ENCODE measurements around the gene TTC7B. TPM values are rescaled to one million over a fixed set of nuclear protein-coding genes. Genes with fewer than 3 reads are reported as not detected.

Gene TTC7B
- polyA plus RNA-seq, 1 donor (not counting 4 experiments of a cell fraction or from before 2014, with no cell fraction given) = 21.4 TPM

- H3K36me3 ChIP-seq (ENCODE audit: control insufficient read depth in 2 of 2, extremely low read depth in 1 of 2, insufficient read depth in 2 of 2, low read length in 2 of 2) = no peaks in the 10 kb centered on the region
- DNase-seq (ENCODE audit: low read depth, low spot score) (no peak), FAIRE-seq (no peak)
- H3K9me3 ChIP-seq (ENCODE audit: control insufficient read depth, low read depth, low read length) = no peaks in the 10 kb centered on the region
- peaks cover 2% of the 10 kb centered on the region for H3K9me1 ChIP-seq (ENCODE audit: control insufficient read depth, extremely low read depth, insufficient read depth, low read length)
- no peak overlapping the region for H3K4me3 ChIP-seq (ENCODE audit: control insufficient read depth in 2 of 3, extremely low read depth in 1 of 3, insufficient read depth in 2 of 3, low read depth in 1 of 3, low read length in 3 of 3)
- H4K20me1 ChIP-seq (ENCODE audit: control insufficient read depth, extremely low read depth, insufficient read depth, low read length) = no peaks in the 10 kb centered on the region
- H3K9ac ChIP-seq (ENCODE audit: control insufficient read depth, extremely low read depth, insufficient read depth, low read length) = no peak overlapping the region
- dilution Hi-C loops (cut with MboI; ENCODE audit: extremely low pct_ligation_motif_present, low sequenced_read_pairs) = no loop called here
- H3K27me3 ChIP-seq (ENCODE audit: control insufficient read depth, extremely low read depth, insufficient read depth, low read length) = no peaks in the 10 kb centered on the region
- no peak overlapping the region for H3K4me2 ChIP-seq (ENCODE audit: control insufficient read depth, extremely low read depth, insufficient read depth, low read depth, low read length)
- H3K27ac ChIP-seq (ENCODE audit: control insufficient read depth, insufficient read depth, low read length) = no peak overlapping the region
- no peak overlapping the region for H2AFZ ChIP-seq (ENCODE audit: control insufficient read depth, low read length)
- TF ChIP-seq CTCF (optimal IDR thresholded peaks at IDR 0.05 in 1 of 3, IDR thresholded peaks at IDR 0.05 in 1 of 3, conservative IDR thresholded peaks at IDR 0.05 in 1 of 3; ENCODE audit: extremely low read depth in 1 of 3, insufficient read depth in 2 of 3, low read length in 3 of 3) = no peak
- TF ChIP-seq EZH2 (IDR thresholded peaks at IDR 0.05; ENCODE audit: low read length) = no peak
- H3K4me1 ChIP-seq (ENCODE audit: control insufficient read depth, extremely low read depth, insufficient read depth, low read length) = no peaks in the 10 kb centered on the region
- no peaks in the 10 kb centered on the region for H3K79me2 ChIP-seq (ENCODE audit: control insufficient read depth, insufficient read depth, low read length)
These were observed 117.8 kb downstream of the TTC7B start for GRCh38 chr14:90698379-90698869.

- H3K36me3 ChIP-seq (ENCODE audit: control insufficient read depth in 2 of 2, extremely low read depth in 1 of 2, insufficient read depth in 2 of 2, low read length in 2 of 2) = no peaks in the 10 kb centered on the region
- DNase-seq (ENCODE audit: low read depth, low spot score) (peak; percentile 19), FAIRE-seq (peak; percentile 81)
- H3K27me3 ChIP-seq (ENCODE audit: control insufficient read depth, extremely low read depth, insufficient read depth, low read length) = no peaks in the 10 kb centered on the region
- H3K4me3 ChIP-seq (ENCODE audit: control insufficient read depth in 2 of 3, extremely low read depth in 1 of 3, insufficient read depth in 2 of 3, low read depth in 1 of 3, low read length in 3 of 3) = no peak overlapping the region
- H4K20me1 ChIP-seq (ENCODE audit: control insufficient read depth, extremely low read depth, insufficient read depth, low read length) = no peaks in the 10 kb centered on the region
- peaks cover 2% of the 10 kb centered on the region for H3K4me1 ChIP-seq (ENCODE audit: control insufficient read depth, extremely low read depth, insufficient read depth, low read length)
- no peak overlapping the region for H2AFZ ChIP-seq (ENCODE audit: control insufficient read depth, low read length)
- dilution Hi-C loops (cut with MboI; ENCODE audit: extremely low pct_ligation_motif_present, low sequenced_read_pairs) = no loop called here
- H3K9me1 ChIP-seq (ENCODE audit: control insufficient read depth, extremely low read depth, insufficient read depth, low read length) = peaks cover 2% of the 10 kb centered on the region
- no peak overlapping the region for H3K27ac ChIP-seq (ENCODE audit: control insufficient read depth, insufficient read depth, low read length)
- no peak overlapping the region for H3K4me2 ChIP-seq (ENCODE audit: control insufficient read depth, extremely low read depth, insufficient read depth, low read depth, low read length)
- TF ChIP-seq EZH2 (IDR thresholded peaks at IDR 0.05; ENCODE audit: low read length) (no peak), CTCF (optimal IDR thresholded peaks at IDR 0.05 in 1 of 3, IDR thresholded peaks at IDR 0.05 in 1 of 3, conservative IDR thresholded peaks at IDR 0.05 in 1 of 3; ENCODE audit: extremely low read depth in 1 of 3, insufficient read depth in 2 of 3, low read length in 3 of 3) (peak; percentile 93 to 98 (median 98))
- no peaks in the 10 kb centered on the region for H3K9me3 ChIP-seq (ENCODE audit: control insufficient read depth, low read depth, low read length)
- H3K79me2 ChIP-seq (ENCODE audit: control insufficient read depth, insufficient read depth, low read length) = no peaks in the 10 kb centered on the region
- H3K9ac ChIP-seq (ENCODE audit: control insufficient read depth, extremely low read depth, insufficient read depth, low read length) = no peak overlapping the region
These were observed 118.5 kb downstream of the TTC7B start for GRCh38 chr14:90697577-90698206.

All from keratinocyte (primary cell).